Esophagus muscularis mucosa (tissue), 4 donors: ENCODE data around the gene DPP4. TPM values are rescaled to one million over a fixed set of nuclear protein-coding genes. Genes with fewer than 3 reads are reported as not detected.

Source experiments
- DNase-seq: peaks from one replicate; pipeline ENCODE4 v3.0.0-alpha.2; 2017; ENCODE audit errors: extremely low spot score
- H3K27ac ChIP-seq, 4 donors: fragments of 200-600 bp; sonication (generic); replicated peaks in 1 of 4; 1 replicate in 3 of 4; 2 replicates in 1 of 4; pipeline ENCODE4 v1.5.1; 2016 to 2019; ENCODE audit warnings: mild to moderate bottlenecking in 1 of 4
- H3K27me3 ChIP-seq, 4 donors: fragments of 200-600 bp; sonication (generic); one replicate each; pipeline versions ENCODE4 v1.5.1 to v1.6.0; 2016 to 2019
- H3K36me3 ChIP-seq, 4 donors: fragments of 200-600 bp; sonication (generic); one replicate each; pipeline ENCODE4 v1.5.1; 2016 to 2019
- H3K4me1 ChIP-seq, 4 donors: fragments of 200-600 bp; sonication (generic); one replicate each; pipeline ENCODE4 v1.5.1; 2016 to 2019
- H3K4me3 ChIP-seq, 4 donors: fragments of 200-600 bp; sonication (generic); 1 replicate in 2 of 4; 2 replicates in 2 of 4; pipeline ENCODE4 v1.5.1; 2016 to 2019; ENCODE audit warnings: mild to moderate bottlenecking in 4 of 4, moderate library complexity in 1 of 4
- H3K9me3 ChIP-seq, 4 donors: fragments of 200-600 bp; sonication (generic); 1 replicate in 3 of 4; 2 replicates in 1 of 4; pipeline ENCODE4 v1.5.1; 2016 to 2019
- EP300 ChIP-seq: sonication (generic); formaldehyde crosslinking; IDR thresholded peaks from one replicate; pipeline ENCODE4 v1.6.1; 2017; ENCODE audit warnings: antibody characterized with exemption
- POLR2A ChIP-seq: fragments of 450-650 bp; IDR thresholded peaks from one replicate; pipeline ENCODE4 v1.6.1; 2017; ENCODE audit warnings: antibody characterized with exemption, moderate library complexity, mild to moderate bottlenecking, low read depth
- POLR2AphosphoS5 ChIP-seq, 2 donors: sonication (generic); formaldehyde crosslinking; IDR thresholded peaks; one replicate each; pipeline ENCODE4 v1.6.1; 2017; ENCODE audit warnings: antibody characterized with exemption in 2 of 2
- WGBS: methylation state at CpG from one replicate; pipeline ENCODE4 v1.1.5; 2018; 5-methylcytosine and 5-hydroxymethylcytosine counted together
- intact Hi-C: fragments of 100-400 bp; cut with DNase I; formaldehyde crosslinking; loops from one replicate; pipeline ENCODE4 v1.15.1; 2023
- total RNA-seq, 4 donors: library from RNA; depleted of rRNA; stranded (reverse); fragments of >200 nt; gene quantifications; one replicate each; pipeline versions ENCODE4 v1.1.0 to v1.2.1, GENCODE V29; 2016
- TF ChIP-seq, protein P1 (sequence below), 3 experiments: fragments of 200-600 bp in 2 of 3; fragments of 450-650 bp in 1 of 3; sonication (generic) in 2 of 3; IDR thresholded peaks; one replicate each; pipeline ENCODE4 v1.5.1; 2017 to 2019; ENCODE audit warnings: antibody characterized with exemption in 3 of 3, mild to moderate bottlenecking in 2 of 3, moderate library complexity in 1 of 3

DPP4 gene
- total RNA-seq: 1 to 10 TPM; 2.2 to 4.1 (median 2.8) TPM

DNA sequence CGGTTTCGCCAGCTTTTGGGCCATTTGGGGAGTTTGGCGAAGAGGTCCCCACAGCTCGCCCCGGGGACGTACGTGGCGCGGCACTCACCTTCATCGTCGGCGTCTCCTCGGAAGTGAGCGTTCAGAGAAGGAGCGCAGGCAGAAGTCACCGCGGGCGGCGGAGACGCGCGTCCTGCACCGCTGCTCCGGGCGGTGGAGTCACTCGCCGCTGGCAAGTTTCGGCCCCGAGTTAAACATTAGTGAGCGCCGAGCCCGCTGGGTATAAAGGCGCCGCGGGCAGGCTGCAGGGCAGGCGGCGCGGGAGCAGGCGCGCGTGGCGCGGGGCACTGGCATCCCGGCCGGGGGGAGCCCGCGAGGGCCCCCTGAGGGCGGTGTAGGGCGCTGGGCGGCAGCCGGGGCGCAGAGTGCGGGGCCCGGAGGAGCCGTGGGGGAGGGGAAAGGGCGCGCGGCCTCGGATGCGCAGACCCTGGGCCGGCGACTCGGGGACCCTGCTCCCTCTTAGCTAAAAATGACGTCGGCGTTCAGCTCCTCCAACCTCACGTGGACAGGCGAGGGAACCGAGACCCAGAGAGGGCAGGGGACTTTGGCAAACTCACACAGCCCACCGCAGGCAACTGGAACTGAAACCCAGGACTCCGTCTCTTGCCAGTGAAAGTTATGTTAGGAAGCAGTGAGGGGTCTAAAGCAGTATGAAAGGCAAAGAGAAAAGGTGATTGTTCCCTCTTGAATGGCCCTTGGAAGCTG, at the start of gene DPP4:
Gene DPP4, minus strand, starts transcription at position 328 of the 744 bp plus-strand sequence. Its CDS starts 234 bp downstream, at position 94.
- Histone ChIP-seq H3K27ac (peak within 1 kb of the TSS in 1 of 4 donors; percentile 10), H3K36me3 (no peaks in the 10 kb centered on the region), H3K9me3 (peaks cover 0 to 10% (median under 1%) of the 10 kb centered on the region in 4 donors), H3K4me3 (peak within 1 kb of the TSS; percentile 52 to 66 (median 57)), H3K4me1 (peaks cover 13 to 24% (median 15%) of the 10 kb centered on the region in 4 donors), H3K27me3 (peaks cover 0 to 30% (median 0%) of the 10 kb centered on the region in 4 donors)
- TF ChIP-seq POLR2AphosphoS5 (IDR thresholded peaks at IDR 0.05) (no peak), EP300 (no peak), POLR2A (no peak)
- TF ChIP-seq, protein P1, sequence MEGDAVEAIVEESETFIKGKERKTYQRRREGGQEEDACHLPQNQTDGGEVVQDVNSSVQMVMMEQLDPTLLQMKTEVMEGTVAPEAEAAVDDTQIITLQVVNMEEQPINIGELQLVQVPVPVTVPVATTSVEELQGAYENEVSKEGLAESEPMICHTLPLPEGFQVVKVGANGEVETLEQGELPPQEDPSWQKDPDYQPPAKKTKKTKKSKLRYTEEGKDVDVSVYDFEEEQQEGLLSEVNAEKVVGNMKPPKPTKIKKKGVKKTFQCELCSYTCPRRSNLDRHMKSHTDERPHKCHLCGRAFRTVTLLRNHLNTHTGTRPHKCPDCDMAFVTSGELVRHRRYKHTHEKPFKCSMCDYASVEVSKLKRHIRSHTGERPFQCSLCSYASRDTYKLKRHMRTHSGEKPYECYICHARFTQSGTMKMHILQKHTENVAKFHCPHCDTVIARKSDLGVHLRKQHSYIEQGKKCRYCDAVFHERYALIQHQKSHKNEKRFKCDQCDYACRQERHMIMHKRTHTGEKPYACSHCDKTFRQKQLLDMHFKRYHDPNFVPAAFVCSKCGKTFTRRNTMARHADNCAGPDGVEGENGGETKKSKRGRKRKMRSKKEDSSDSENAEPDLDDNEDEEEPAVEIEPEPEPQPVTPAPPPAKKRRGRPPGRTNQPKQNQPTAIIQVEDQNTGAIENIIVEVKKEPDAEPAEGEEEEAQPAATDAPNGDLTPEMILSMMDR (IDR thresholded peaks at IDR 0.05): no peak
- DNase-seq: no peak
- intact Hi-C loops: no loop called here
- 2% methylated on average over 35 of the region's 71 CpGs for WGBS

DNA sequence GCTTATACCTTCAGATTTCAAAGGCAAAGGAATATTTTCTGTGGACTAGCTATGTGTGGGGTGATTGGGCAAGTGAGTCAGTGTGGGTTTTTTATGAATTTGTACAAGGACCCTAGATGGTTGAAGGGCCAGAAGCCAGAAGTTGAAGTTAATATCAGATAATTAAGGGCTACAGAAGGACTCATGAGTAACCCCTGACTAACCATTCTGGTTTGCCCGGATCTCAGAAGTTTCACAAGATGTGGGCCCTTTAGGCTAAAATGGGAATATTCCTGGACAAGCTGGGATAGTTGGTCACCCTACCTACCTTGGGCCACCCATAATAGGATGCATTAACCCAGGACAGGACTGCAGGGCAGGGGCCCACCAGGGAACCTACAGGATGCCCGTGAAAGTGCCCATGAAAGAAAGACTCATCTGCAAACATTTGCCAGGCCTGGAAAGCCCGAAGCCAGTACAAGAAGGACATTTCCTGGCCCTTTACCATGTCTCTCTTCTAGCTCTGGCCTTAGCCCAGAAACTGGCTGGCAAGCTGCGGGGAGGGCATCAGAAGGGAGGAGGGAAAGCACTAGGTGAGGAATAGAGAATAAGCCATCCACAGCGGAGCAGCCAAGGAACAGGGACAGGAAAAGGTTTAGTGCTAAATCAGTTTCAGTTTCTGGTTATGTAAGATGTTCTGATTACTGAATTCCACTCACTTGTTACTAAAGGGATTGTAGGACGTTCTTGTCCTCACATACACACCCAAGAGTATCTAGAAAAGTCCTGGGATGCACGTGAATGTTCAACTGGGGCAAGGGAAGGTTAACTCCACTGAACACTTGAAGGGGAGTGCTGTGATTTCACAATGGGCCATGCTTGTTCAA, 44.4 kb upstream of the DPP4 start:
- peaks cover 0 to 19% (median 10%) of the 10 kb centered on the region in 4 donors for H3K4me1 ChIP-seq
- H3K4me3 ChIP-seq: no peak overlapping the region
- WGBS: 43% methylated on average over 5 of the region's 7 CpGs
- TF ChIP-seq, protein P1 (IDR thresholded peaks at IDR 0.05): no peak
- TF ChIP-seq POLR2A: no peak
- no peak for TF ChIP-seq EP300
- no peak for TF ChIP-seq POLR2AphosphoS5 (IDR thresholded peaks at IDR 0.05)
- no peaks in the 10 kb centered on the region for H3K27me3 ChIP-seq
- no peaks in the 10 kb centered on the region for H3K9me3 ChIP-seq
- intact Hi-C loops: no loop called here
- no peaks in the 10 kb centered on the region for H3K36me3 ChIP-seq
- DNase-seq: no peak
- no peak overlapping the region for H3K27ac ChIP-seq

DNA sequence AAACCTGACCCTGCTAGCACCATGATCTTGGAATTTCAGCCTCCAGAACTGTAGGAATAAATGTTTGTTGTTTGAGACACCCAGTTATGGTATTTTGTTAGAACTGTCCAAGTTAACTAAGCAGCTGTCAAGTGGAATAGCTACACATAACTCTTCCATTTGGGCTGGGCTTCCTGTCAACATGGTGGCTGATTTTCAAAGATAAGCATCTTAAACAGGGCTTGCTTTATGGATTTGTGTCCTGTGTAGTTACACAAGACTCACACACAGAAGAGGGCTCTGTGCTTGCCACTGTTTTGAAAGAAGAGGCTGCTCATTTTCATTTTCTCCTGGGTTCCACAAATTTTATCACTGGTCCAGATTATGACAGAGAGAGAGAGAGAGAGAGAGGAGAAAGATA, 42.3 kb upstream of the DPP4 start:
- TF ChIP-seq, protein P1 (IDR thresholded peaks at IDR 0.05): no peak
- TF ChIP-seq POLR2A: no peak
- TF ChIP-seq POLR2AphosphoS5 (IDR thresholded peaks at IDR 0.05): no peak
- TF ChIP-seq EP300: no peak
- Histone ChIP-seq H3K4me1 (peaks cover 0 to 25% (median 10%) of the 10 kb centered on the region in 4 donors), H3K36me3 (no peaks in the 10 kb centered on the region), H3K27me3 (no peaks in the 10 kb centered on the region), H3K27ac (no peak overlapping the region), H3K9me3 (no peaks in the 10 kb centered on the region), H3K4me3 (no peak overlapping the region)
- no peak for DNase-seq
- intact Hi-C loops: no loop called here

DNA sequence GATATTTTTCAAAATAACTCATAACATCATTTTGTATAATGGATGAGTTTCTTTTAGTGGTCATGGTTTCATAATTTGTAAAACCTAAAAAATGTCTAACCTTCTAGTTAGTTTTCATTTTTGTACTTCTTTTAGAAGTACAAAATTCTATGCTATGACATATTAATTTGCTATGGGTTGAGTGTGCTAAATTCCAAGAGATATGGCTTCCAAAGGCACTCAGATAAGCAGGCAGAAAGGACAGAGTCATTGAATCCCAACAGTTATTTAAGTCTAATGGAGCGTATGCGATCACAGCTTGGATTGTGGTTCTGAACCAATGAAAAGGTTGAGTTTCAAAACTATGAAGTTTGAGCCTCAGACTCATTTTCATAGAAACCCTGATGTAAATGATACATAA, 41.1 kb upstream of the DPP4 start:
- TF ChIP-seq, protein P1 (IDR thresholded peaks at IDR 0.05): no peak
- TF ChIP-seq POLR2A (no peak), EP300 (no peak), POLR2AphosphoS5 (IDR thresholded peaks at IDR 0.05) (no peak)
- 93% methylated on average over 2 of the region's 2 CpGs for WGBS
- Histone ChIP-seq H3K9me3 (no peaks in the 10 kb centered on the region), H3K27ac (no peak overlapping the region), H3K4me1 (peaks cover 0 to 25% (median 10%) of the 10 kb centered on the region in 4 donors), H3K4me3 (no peak overlapping the region), H3K27me3 (no peaks in the 10 kb centered on the region), H3K36me3 (no peaks in the 10 kb centered on the region)
- intact Hi-C loops: no loop called here
- no peak for DNase-seq
